ENCODE measurements around the gene FKBP5. TPM values are rescaled to one million over a fixed set of nuclear protein-coding genes. Genes with fewer than 3 reads are reported as not detected.
A peak's percentile ranks its signal among the peaks of the same experiment; 100 is the strongest.

The FKBP5 gene
- total and polyA plus RNA-seq, 2 donors (not counting 3 experiments of a cell fraction or from before 2014, with no cell fraction given) = 16.7 to 56.8 TPM

- H4K20me1 ChIP-seq (replicated peaks; ENCODE audit: control insufficient read depth, extremely low read depth, insufficient read depth, low read length) = no peaks in the 10 kb centered on the region
- H3K4me1 ChIP-seq (ENCODE audit: control insufficient read depth, extremely low read depth, insufficient read depth, low read length) = no peaks in the 10 kb centered on the region
- H3K79me2 ChIP-seq (ENCODE audit: control insufficient read depth, insufficient read depth, low read length) = no peaks in the 10 kb centered on the region
- no TSS peak for BruUV-seq (replicated peaks)
- H2AFZ ChIP-seq (ENCODE audit: low read depth, low read length) = no peak overlapping the region
- intact Hi-C loops (cut with micrococcal nuclease) (loop anchor here (1.0 to 10.0 kb wide), 7 partner anchors 40 to 511 kb away; partner anchors contain the start of gene ARMC12), dilution Hi-C loops (cut with MboI; ENCODE audit: extremely low pct_ligation_motif_present, low sequenced_read_pairs) (no loop called here)
- ChIA-PET POLR2A (no interaction called here), CTCF (interaction anchor here (0.6 to 4.8 kb wide), 22 partner anchors 16 to 234 kb away, joined by 3 to 89 read pairs (median 5); partner anchors contain the start of gene ARMC12)
- no peak overlapping the region for H3K4me2 ChIP-seq (ENCODE audit: insufficient read depth, low read length)
- no peak overlapping the region for H3K9ac ChIP-seq (replicated peaks; ENCODE audit: extremely low read depth, insufficient read depth, low read length)
- H3K9me1 ChIP-seq (replicated peaks; ENCODE audit: control insufficient read depth, extremely low read depth, insufficient read depth, low read length) = no peaks in the 10 kb centered on the region
- FAIRE-seq = peak; percentile 93
- H3K27ac ChIP-seq (ENCODE audit: insufficient read depth, low read depth, low read length) = no peak overlapping the region
- H3K36me3 ChIP-seq (ENCODE audit: control insufficient read depth in 2 of 2, extremely low read depth in 1 of 2, insufficient read depth in 2 of 2, low read length in 2 of 2) = peaks cover 3 to 5% of the 10 kb centered on the region in 2 experiments
- no peak overlapping the region for H3K4me3 ChIP-seq (replicated peaks in 1 of 3; ENCODE audit: insufficient read depth in 1 of 3, low read depth in 1 of 3, low read length in 3 of 3)
- H3K27me3 ChIP-seq (ENCODE audit: control insufficient read depth in 2 of 2, insufficient read depth in 2 of 2, low read length in 2 of 2) = no peaks in the 10 kb centered on the region
- no peaks in the 10 kb centered on the region for H3K9me3 ChIP-seq (replicated peaks; ENCODE audit: control insufficient read depth, insufficient read depth, low read length)
- TF ChIP-seq FOS (IDR thresholded peaks at IDR 0.05; ENCODE audit: borderline replicate concordance, insufficient read depth, low read length) (no peak), POLR2A (IDR thresholded peaks at IDR 0.05; ENCODE audit: low read depth, low read length) (no peak)
- TF ChIP-seq, protein P1, sequence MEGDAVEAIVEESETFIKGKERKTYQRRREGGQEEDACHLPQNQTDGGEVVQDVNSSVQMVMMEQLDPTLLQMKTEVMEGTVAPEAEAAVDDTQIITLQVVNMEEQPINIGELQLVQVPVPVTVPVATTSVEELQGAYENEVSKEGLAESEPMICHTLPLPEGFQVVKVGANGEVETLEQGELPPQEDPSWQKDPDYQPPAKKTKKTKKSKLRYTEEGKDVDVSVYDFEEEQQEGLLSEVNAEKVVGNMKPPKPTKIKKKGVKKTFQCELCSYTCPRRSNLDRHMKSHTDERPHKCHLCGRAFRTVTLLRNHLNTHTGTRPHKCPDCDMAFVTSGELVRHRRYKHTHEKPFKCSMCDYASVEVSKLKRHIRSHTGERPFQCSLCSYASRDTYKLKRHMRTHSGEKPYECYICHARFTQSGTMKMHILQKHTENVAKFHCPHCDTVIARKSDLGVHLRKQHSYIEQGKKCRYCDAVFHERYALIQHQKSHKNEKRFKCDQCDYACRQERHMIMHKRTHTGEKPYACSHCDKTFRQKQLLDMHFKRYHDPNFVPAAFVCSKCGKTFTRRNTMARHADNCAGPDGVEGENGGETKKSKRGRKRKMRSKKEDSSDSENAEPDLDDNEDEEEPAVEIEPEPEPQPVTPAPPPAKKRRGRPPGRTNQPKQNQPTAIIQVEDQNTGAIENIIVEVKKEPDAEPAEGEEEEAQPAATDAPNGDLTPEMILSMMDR (IDR thresholded peaks at IDR 0.05; ENCODE audit: extremely low read depth in 1 of 2, insufficient read depth in 1 of 2, low read depth in 1 of 2, low read length in 2 of 2) = peak; percentile 69 to 78
- peak; percentile 82 for DNase-seq (ENCODE audit: low read depth, low spot score)
Measured at GRCh38 chr6:35583893-35584688, 104.6 kb downstream of the FKBP5 start.

DNA sequence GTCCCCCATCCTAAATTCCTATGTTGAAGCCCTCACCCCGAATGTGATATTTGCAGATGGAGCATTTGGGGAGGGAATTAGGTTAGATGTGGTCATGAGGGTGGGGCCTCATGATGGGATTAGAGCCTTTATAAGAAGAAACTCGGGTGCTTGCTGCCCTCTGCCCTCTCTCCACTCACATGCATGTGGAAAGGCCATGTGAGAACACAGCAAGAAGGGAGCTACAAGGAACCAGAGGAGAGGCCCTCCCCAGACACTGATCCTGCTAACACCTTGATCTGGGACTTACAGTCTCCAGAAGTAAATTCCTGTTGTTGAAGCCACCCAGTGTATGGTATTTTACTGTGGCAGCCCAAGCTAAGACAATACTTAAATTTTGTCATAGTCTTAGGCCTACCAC, 106.4 kb downstream of the FKBP5 start:
- Histone ChIP-seq H3K4me3 (replicated peaks in 1 of 3; ENCODE audit: insufficient read depth in 1 of 3, low read depth in 1 of 3, low read length in 3 of 3) (no peak overlapping the region), H3K4me1 (ENCODE audit: control insufficient read depth, extremely low read depth, insufficient read depth, low read length) (no peaks in the 10 kb centered on the region), H4K20me1 (replicated peaks; ENCODE audit: control insufficient read depth, extremely low read depth, insufficient read depth, low read length) (no peaks in the 10 kb centered on the region), H3K9me1 (replicated peaks; ENCODE audit: control insufficient read depth, extremely low read depth, insufficient read depth, low read length) (no peaks in the 10 kb centered on the region), H3K27ac (ENCODE audit: insufficient read depth, low read depth, low read length) (no peak overlapping the region), H3K79me2 (ENCODE audit: control insufficient read depth, insufficient read depth, low read length) (no peaks in the 10 kb centered on the region), H3K4me2 (ENCODE audit: insufficient read depth, low read length) (no peak overlapping the region), H2AFZ (ENCODE audit: low read depth, low read length) (no peak overlapping the region), H3K9ac (replicated peaks; ENCODE audit: extremely low read depth, insufficient read depth, low read length) (no peak overlapping the region), H3K9me3 (replicated peaks; ENCODE audit: control insufficient read depth, insufficient read depth, low read length) (no peaks in the 10 kb centered on the region), H3K36me3 (ENCODE audit: control insufficient read depth in 2 of 2, extremely low read depth in 1 of 2, insufficient read depth in 2 of 2, low read length in 2 of 2) (peaks cover 3 to 5% of the 10 kb centered on the region in 2 experiments), H3K27me3 (ENCODE audit: control insufficient read depth in 2 of 2, insufficient read depth in 2 of 2, low read length in 2 of 2) (no peaks in the 10 kb centered on the region)
- TF ChIP-seq, protein P2, sequence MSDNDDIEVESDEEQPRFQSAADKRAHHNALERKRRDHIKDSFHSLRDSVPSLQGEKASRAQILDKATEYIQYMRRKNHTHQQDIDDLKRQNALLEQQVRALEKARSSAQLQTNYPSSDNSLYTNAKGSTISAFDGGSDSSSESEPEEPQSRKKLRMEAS (IDR thresholded peaks at IDR 0.05; ENCODE audit: insufficient read depth, insufficient read length) = no peak
- TF ChIP-seq EZH2 (IDR thresholded peaks at IDR 0.05; ENCODE audit: borderline replicate concordance, low read depth, low read length, severe bottlenecking) (no peak), FOS (IDR thresholded peaks at IDR 0.05; ENCODE audit: borderline replicate concordance, insufficient read depth, low read length) (no peak), MYC (IDR thresholded peaks at IDR 0.05; ENCODE audit: low read depth, low read length) (no peak), POLR2A (IDR thresholded peaks at IDR 0.05; ENCODE audit: low read depth, low read length) (no peak), POLR2AphosphoS5 (IDR thresholded peaks at IDR 0.05; ENCODE audit: insufficient read depth, low read depth, low read length) (no peak), JUN (IDR thresholded peaks at IDR 0.05; ENCODE audit: borderline replicate concordance, insufficient read depth, insufficient read length, low read depth) (no peak), GATA2 (IDR thresholded peaks at IDR 0.05; ENCODE audit: insufficient read depth, insufficient read length, low read depth, low read length) (no peak)
- DNase-seq (ENCODE audit: low read depth, low spot score) (no peak), FAIRE-seq (no peak)
- no TSS peak for BruUV-seq (replicated peaks)
- ChIA-PET CTCF (interaction anchor here (2.6 to 4.8 kb wide), 4 partner anchors 14 to 158 kb away, joined by 6 to 89 read pairs (median 33); partner anchors contain the start of gene ARMC12), POLR2A (no interaction called here)
- dilution Hi-C loops (cut with MboI; ENCODE audit: extremely low pct_ligation_motif_present, low sequenced_read_pairs) (no loop called here), intact Hi-C loops (cut with micrococcal nuclease) (loop anchor here (10.0 kb wide), 2 partner anchors 372 to 512 kb away; no protein-coding TSS in a partner anchor)
